Endothelial cell of umbilical vein (primary cell): ENCODE results near the gene ERICH6B. TPM values are rescaled to one million over a fixed set of nuclear protein-coding genes. Genes with fewer than 3 reads are reported as not detected.

Experiments
- BruUV-seq: library from RNA; stranded (reverse); fragments of 400-500 nt; replicated peaks from 2 replicates; lab custom pipeline; 2021; lab: Mats Ljungman, UMichigan
- CTCF ChIA-PET: fragments of 300-600, 350-600 bp; sonication (Branson Sonifier 250); formaldehyde crosslinking; loops from one replicate; lab custom pipeline; 2021; ENCODE audit warnings: antibody characterized with exemption, inconsistent platforms; lab: Charles Lee
- POLR2A ChIA-PET: fragments of 300-600, 350-600 bp; sonication (Branson Sonifier 250); formaldehyde crosslinking; loops from one replicate; lab custom pipeline; 2021; ENCODE audit warnings: antibody characterized with exemption, inconsistent platforms; lab: Charles Lee
- DNase-seq: peaks from one replicate; pipeline ENCODE4 v3.0.0-alpha.2; 2011; ENCODE audit warnings: low read depth, low spot score
- FAIRE-seq: peaks from 2 replicates; lab custom pipeline; 2011; peaks lifted over from hg19 to GRCh38; lab: Jason Lieb, UNC
- H2AFZ ChIP-seq: 2 replicates; pipeline ENCODE4 v1.6.0; 2012; ENCODE audit warnings: low read depth, low read length, control low read depth, inconsistent platforms
- H3K27ac ChIP-seq: 2 replicates; pipeline ENCODE4 v1.5.1; 2011; ENCODE audit warnings: low read depth, mild to moderate bottlenecking, control low read depth, low read length, moderate library complexity; ENCODE audit not compliant: insufficient read depth
- H3K27me3 ChIP-seq, 2 experiments: 2 replicates each; pipeline versions ENCODE4 v1.6.0 to v1.6.1; 2011; ENCODE audit warnings: low read length in 2 of 2, mixed read lengths in 1 of 2; ENCODE audit not compliant: control insufficient read depth in 2 of 2, insufficient read depth in 2 of 2
- H3K36me3 ChIP-seq, 2 experiments: 2 replicates in 1 of 2; 3 replicates in 1 of 2; pipeline ENCODE4 v1.5.1; 2011; ENCODE audit warnings: low read length in 2 of 2, mild to moderate bottlenecking in 1 of 2, moderate library complexity in 1 of 2; ENCODE audit not compliant: control insufficient read depth in 2 of 2, insufficient read depth in 2 of 2; ENCODE audit errors: extremely low read depth in 1 of 2
- H3K4me1 ChIP-seq: 3 replicates; pipeline ENCODE4 v1.5.1; 2011; ENCODE audit warnings: mild to moderate bottlenecking, low read length; ENCODE audit not compliant: control insufficient read depth, insufficient read depth; ENCODE audit errors: extremely low read depth
- H3K4me2 ChIP-seq: 2 replicates; pipeline ENCODE4 v1.6.1; 2011; ENCODE audit warnings: low read length, control low read depth, mixed read lengths; ENCODE audit not compliant: insufficient read depth
- H3K4me3 ChIP-seq, 3 experiments: fragments of 200-600 bp in 1 of 3; sonication (generic), shearing (Covaris generic) in 1 of 3; replicated peaks in 1 of 3; 2 replicates each; pipeline ENCODE4 v1.5.1; 2011 to 2016; ENCODE audit warnings: control low read depth in 3 of 3, low read length in 3 of 3, mild to moderate bottlenecking in 2 of 3, inconsistent platforms in 1 of 3, low read depth in 1 of 3, moderate library complexity in 1 of 3; ENCODE audit not compliant: insufficient read depth in 1 of 3
- H3K79me2 ChIP-seq: 2 replicates; pipeline ENCODE4 v1.6.0; 2012; ENCODE audit warnings: low read length, inconsistent platforms; ENCODE audit not compliant: control insufficient read depth, insufficient read depth
- H3K9ac ChIP-seq: replicated peaks from 2 replicates; pipeline ENCODE3; 2011; ENCODE audit warnings: low read length, control low read depth; ENCODE audit not compliant: insufficient read depth; ENCODE audit errors: extremely low read depth
- H3K9me1 ChIP-seq: replicated peaks from 3 replicates; pipeline ENCODE4 v1.6.0; 2011; ENCODE audit warnings: mild to moderate bottlenecking, low read length; ENCODE audit not compliant: control insufficient read depth, insufficient read depth; ENCODE audit errors: extremely low read depth
- H3K9me3 ChIP-seq: replicated peaks from 2 replicates; pipeline ENCODE4 v1.5.1; 2012; ENCODE audit warnings: low read length, inconsistent platforms; ENCODE audit not compliant: control insufficient read depth, insufficient read depth
- H4K20me1 ChIP-seq: replicated peaks from 2 replicates; pipeline ENCODE3; 2011; ENCODE audit warnings: mild to moderate bottlenecking, low read length; ENCODE audit not compliant: control insufficient read depth, insufficient read depth; ENCODE audit errors: extremely low read depth
- CTCF ChIP-seq, 2 donors: IDR thresholded peaks; 1 replicate in 1 of 2; 2 replicates in 1 of 2; pipeline ENCODE4 v1.5.1; 2011; ENCODE audit warnings: low read length in 2 of 2, mild to moderate bottlenecking in 2 of 2, moderate library complexity in 2 of 2, control low read depth in 1 of 2, inconsistent platforms in 1 of 2, low read depth in 1 of 2; ENCODE audit not compliant: insufficient read depth in 1 of 2; ENCODE audit errors: extremely low read depth in 1 of 2
- EZH2 ChIP-seq: IDR thresholded peaks from 2 replicates; pipeline ENCODE4 v1.6.1; 2012; ENCODE audit warnings: borderline replicate concordance, low read depth, mild to moderate bottlenecking, moderate library complexity, low read length, inconsistent platforms; ENCODE audit not compliant: severe bottlenecking
- FOS ChIP-seq: IDR thresholded peaks from 2 replicates; pipeline ENCODE4 v1.6.1; 2011; ENCODE audit warnings: mild to moderate bottlenecking, low read length, moderate library complexity, borderline replicate concordance; ENCODE audit not compliant: insufficient read depth
- GATA2 ChIP-seq: IDR thresholded peaks from 2 replicates; pipeline ENCODE4 v1.7.0; 2011; ENCODE audit warnings: low read depth, mild to moderate bottlenecking, moderate library complexity, mixed read lengths, low read length; ENCODE audit not compliant: insufficient read length, insufficient read depth
- JUN ChIP-seq: IDR thresholded peaks from 2 replicates; pipeline ENCODE4 v1.6.1; 2011; ENCODE audit warnings: borderline replicate concordance, low read depth; ENCODE audit not compliant: insufficient read length, insufficient read depth
- MAX ChIP-seq: IDR thresholded peaks from 2 replicates; pipeline ENCODE4 v1.6.1; 2011; ENCODE audit not compliant: insufficient read depth, insufficient read length
- MYC ChIP-seq: IDR thresholded peaks from one replicate; pipeline ENCODE4 v1.6.1; 2011; ENCODE audit warnings: mild to moderate bottlenecking, low read depth, low read length
- POLR2A ChIP-seq: IDR thresholded peaks from 2 replicates; pipeline ENCODE4 v1.6.1; 2012; ENCODE audit warnings: low read depth, mild to moderate bottlenecking, control low read depth, low read length
- dilution Hi-C: fragments of 300-500 bp; cut with MboI; formaldehyde crosslinking; loops from one replicate; pipeline ENCODE4 v1.15.0; 2019; ENCODE audit warnings: low sequenced_read_pairs; ENCODE audit not compliant: extremely low pct_ligation_motif_present
- intact Hi-C: fragments of 100-400 bp; cut with micrococcal nuclease; formaldehyde crosslinking; loops from one replicate; pipeline ENCODE4 v1.10.0; 2022
- polyA plus RNA-seq, 4 experiments: library from polyadenylated mRNA; depleted of rRNA in 3 of 4; stranded (reverse) in 3 of 4; unstranded in 1 of 4; fragments of >200 nt; gene quantifications; 2 replicates each; pipeline versions ENCODE4 v1.2.1 to v1.2.3, GENCODE V29; 2011 to 2012; ENCODE audit warnings: missing spikeins in 1 of 4
- total RNA-seq: library from RNA; stranded (reverse); gene quantifications from 2 replicates; pipeline ENCODE4 v1.2.3, GENCODE V29; 2021

Gene ERICH6B
- total and polyA plus RNA-seq, 2 donors (not counting 3 experiments of a cell fraction or from before 2014, with no cell fraction given), result not detected

GRCh38 chr13:45564133-45564776 lies 51.3 kb downstream of the ERICH6B start:
- no peaks in the 10 kb centered on the region for H4K20me1 ChIP-seq
- H2AFZ ChIP-seq, result no peak overlapping the region
- TF ChIP-seq JUN, result no peak
- TF ChIP-seq FOS, result peak; percentile 47
- TF ChIP-seq CTCF (IDR thresholded peaks at IDR 0.05; ENCODE audit: extremely low read depth in 1 of 2, insufficient read depth in 1 of 2, low read depth in 1 of 2, low read length in 2 of 2), result no peak
- no peak for TF ChIP-seq MYC
- TF ChIP-seq GATA2, result no peak
- no peak for TF ChIP-seq EZH2
- TF ChIP-seq MAX, result no peak
- no peak for TF ChIP-seq POLR2A
- no peaks in the 10 kb centered on the region for H3K9me1 ChIP-seq
- no peak for FAIRE-seq
- ChIA-PET POLR2A (no interaction called here), CTCF (no interaction called here)
- peak; percentile 7 for DNase-seq
- H3K4me2 ChIP-seq, result no peak overlapping the region
- H3K27me3 ChIP-seq, result peaks cover 0 to 3% of the 10 kb centered on the region in 2 experiments
- dilution Hi-C loops (no loop called here), intact Hi-C loops (no loop called here)
- no peaks in the 10 kb centered on the region for H3K79me2 ChIP-seq
- no peaks in the 10 kb centered on the region for H3K9me3 ChIP-seq
- no peak overlapping the region for H3K9ac ChIP-seq
- no TSS peak for BruUV-seq
- H3K36me3 ChIP-seq, result no peaks in the 10 kb centered on the region
- H3K4me3 ChIP-seq, result no peak overlapping the region
- H3K4me1 ChIP-seq, result no peaks in the 10 kb centered on the region
- H3K27ac ChIP-seq, result no peak overlapping the region
